GM12878 (cell line): ENCODE data around the gene ARMC8. TPM values are rescaled to one million over a fixed set of nuclear protein-coding genes. Genes with fewer than 3 reads are reported as not detected.

Experiments used
- ATAC-seq: fragments of 200-7000 bp; cut with Tn5 transposase; 3 replicates; pipeline ENCODE4 v1.9.1; 2020; ENCODE audit warnings: mild to moderate bottlenecking, moderate library complexity
- BruUV-seq: library from RNA; stranded (reverse); fragments of 400-500 nt; replicated peaks from 2 replicates; lab custom pipeline; 2021; lab: Mats Ljungman, UMichigan
- CTCF ChIA-PET: fragments of 300-600 bp; sonication (Branson Sonifier 250); formaldehyde crosslinking; extraction: SDS; loops from one replicate; lab custom pipeline; 2021; ENCODE audit warnings: inconsistent platforms; lab: Yijun Ruan, JAX
- POLR2A ChIA-PET: fragments of 350-600 bp; formaldehyde crosslinking; extraction: SDS; loops from one replicate; lab custom pipeline; 2021; ENCODE audit warnings: inconsistent platforms; lab: Charles Lee
- RAD21 ChIA-PET: fragments of 300-600 bp; sonication (Branson Sonifier 250); formaldehyde crosslinking; loops from one replicate; lab custom pipeline; 2023; ENCODE audit warnings: antibody characterized with exemption; ENCODE audit not compliant: unreplicated experiment; lab: Charles Lee
- SMC1A ChIA-PET: fragments of 300-600 bp; sonication (Branson Sonifier 250); formaldehyde crosslinking; loops from one replicate; lab custom pipeline; 2023; ENCODE audit not compliant: unreplicated experiment, uncharacterized antibody; lab: Charles Lee
- DNase-seq: peaks from one replicate; pipeline ENCODE4 v3.0.0-alpha.2; 2011; ENCODE audit warnings: low read depth, low spot score
- FAIRE-seq: peaks from 3 replicates; lab custom pipeline; 2011; peaks lifted over from hg19 to GRCh38; lab: Jason Lieb, UNC
- H2AFZ ChIP-seq: 2 replicates; pipeline ENCODE4 v1.6.0; 2011; ENCODE audit warnings: low read depth, low read length, control low read depth; ENCODE audit not compliant: control insufficient read depth
- H3K27ac ChIP-seq: 2 replicates; pipeline ENCODE4 v1.5.1; 2011; ENCODE audit warnings: control low read depth; ENCODE audit not compliant: control insufficient read depth, insufficient read depth
- H3K27me3 ChIP-seq, 2 experiments: replicated peaks in 1 of 2; 2 replicates each; pipeline versions ENCODE4 v1.6.0 to v1.6.1; 2011; ENCODE audit warnings: low read length in 1 of 2; ENCODE audit not compliant: control insufficient read depth in 2 of 2, insufficient read depth in 2 of 2
- H3K36me3 ChIP-seq, 2 experiments: 2 replicates each; pipeline ENCODE4 v1.5.1; 2011; ENCODE audit warnings: low read length in 1 of 2; ENCODE audit not compliant: control insufficient read depth in 2 of 2, insufficient read depth in 2 of 2
- H3K4me1 ChIP-seq: 2 replicates; pipeline ENCODE4 v1.6.1; 2011; ENCODE audit warnings: mild to moderate bottlenecking, low read length, moderate library complexity, mixed read lengths; ENCODE audit not compliant: control insufficient read depth, insufficient read depth
- H3K4me2 ChIP-seq: 2 replicates; pipeline ENCODE4 v1.6.0; 2011; ENCODE audit warnings: control low read depth; ENCODE audit not compliant: control insufficient read depth, insufficient read depth
- H3K4me3 ChIP-seq: fragments of 200-600 bp; sonication (generic); 2 replicates; pipeline ENCODE4 v1.5.1; 2016
- H3K79me2 ChIP-seq: 2 replicates; pipeline ENCODE4 v1.6.0; 2011; ENCODE audit warnings: low read length; ENCODE audit not compliant: control insufficient read depth, insufficient read depth
- H3K9ac ChIP-seq: 2 replicates; pipeline ENCODE4 v1.8.0; 2011; ENCODE audit warnings: low read length, control low read depth, mixed read lengths; ENCODE audit not compliant: control insufficient read depth, insufficient read depth
- H3K9me3 ChIP-seq: replicated peaks from 3 replicates; pipeline ENCODE4 v1.5.1; 2011; ENCODE audit warnings: mild to moderate bottlenecking, low read length; ENCODE audit not compliant: control insufficient read depth, insufficient read depth
- H4K20me1 ChIP-seq: 2 replicates; pipeline ENCODE4 v1.6.0; 2011; ENCODE audit not compliant: control insufficient read depth, insufficient read depth
- DPF2 ChIP-seq: fragments of 450-650 bp; IDR thresholded peaks from 2 replicates; pipeline ENCODE4 v1.6.1; 2017; ENCODE audit warnings: mild to moderate bottlenecking
- HDGF ChIP-seq: fragments of 450-650 bp; IDR thresholded peaks from 2 replicates; pipeline ENCODE4 v1.6.1; 2016; ENCODE audit warnings: antibody characterized with exemption
- TAF1 ChIP-seq: IDR thresholded peaks from 2 replicates; pipeline ENCODE4 v1.6.1; 2011; ENCODE audit warnings: mild to moderate bottlenecking, low read depth, low read length, borderline replicate concordance
- ZNF384 ChIP-seq: IDR thresholded peaks from 2 replicates; pipeline ENCODE4 v1.6.1; 2012; ENCODE audit warnings: low read depth, mild to moderate bottlenecking, low read length, improper control_type of control experiment, borderline replicate concordance
- WGBS: methylation state at CpG from one replicate; pipeline ENCODE4 v1.1.6; 2016; ENCODE audit warnings: low lambda C conversion rate; ENCODE audit not compliant: insufficient replicate concordance, insufficient coverage; ENCODE audit errors: missing lambda C conversion rate; 5-methylcytosine and 5-hydroxymethylcytosine counted together
- in situ Hi-C: fragments of 300-500 bp; cut with MboI; formaldehyde crosslinking; loops from 9 replicates; pipeline ENCODE4 v1.14.3; 2018; ENCODE audit warnings: mixed read lengths
- intact Hi-C: fragments of 100-400 bp; cut with micrococcal nuclease; formaldehyde crosslinking; loops from one replicate; pipeline ENCODE4 v1.14.2; 2022; ENCODE audit not compliant: unreplicated experiment
- polyA plus RNA-seq, 11 experiments: library from polyadenylated mRNA; depleted of rRNA in 4 of 11; unstranded in 6 of 11; stranded (reverse) in 5 of 11; fragments of >200 nt; fragmentation: Nextera tagmentation in 4 of 11; fragmentation: Illumina TruSeq in 1 of 11; extraction: Ambion mirVana in 4 of 11; extraction: Trizol in 1 of 11; gene quantifications; 1 replicate in 1 of 11; 2 replicates in 10 of 11; pipeline versions ENCODE4 v1.2.1 to v1.2.3, GENCODE V29; 2011 to 2016; ENCODE audit warnings: inconsistent platforms in 2 of 11, missing spikeins in 2 of 11, low read depth in 1 of 11
- total RNA-seq, 4 experiments: library from RNA; depleted of rRNA in 3 of 4; stranded (reverse); fragments of >200 nt in 3 of 4; fragmentation: Illumina TruSeq in 1 of 4; extraction: Trizol in 1 of 4; gene quantifications; 2 replicates each; pipeline versions ENCODE4 v1.2.1 to v1.2.3, GENCODE V29; 2013 to 2021
- TF ChIP-seq, protein P1 (sequence below): fragments of 450-650 bp; conservative IDR thresholded peaks from 2 replicates; pipeline ENCODE4 v1.6.1; 2017; ENCODE audit warnings: mild to moderate bottlenecking, moderate library complexity

The ARMC8 gene
- total and polyA plus RNA-seq, 10 of the 15 experiments (the other 5 are each of a cell fraction or from before 2014, with no cell fraction given): 29.8 to 93.4 (median 45.3) TPM

DNA sequence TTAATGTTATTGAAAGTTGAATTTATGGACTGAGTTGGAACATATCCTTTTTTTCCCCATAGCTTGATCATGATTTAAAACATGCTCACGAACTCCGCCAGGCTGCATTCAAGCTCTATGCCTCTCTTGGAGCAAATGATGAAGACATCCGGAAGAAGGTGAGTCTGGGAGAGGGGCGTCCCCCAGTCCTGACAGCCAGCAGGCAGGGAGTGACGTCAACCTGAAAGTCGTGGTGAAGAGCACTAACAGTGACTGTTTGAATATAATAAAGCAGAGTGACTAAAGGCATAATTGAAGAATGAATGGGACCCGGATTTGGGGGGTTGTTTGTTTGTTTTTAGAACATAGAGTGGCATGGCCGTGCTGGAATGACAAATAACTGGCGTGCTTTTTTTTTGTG is 57.9 kb downstream of the ARMC8 start:
- ChIA-PET POLR2A (no interaction called here), CTCF (interaction anchor here (1.1 kb wide), 1 partner anchor 349 kb away, joined by 3 read pairs; no protein-coding TSS in a partner anchor), SMC1A (interaction anchor here (1.8 kb wide), 1 partner anchor 9 kb away, joined by 4 read pairs; no protein-coding TSS in a partner anchor), RAD21 (no interaction called here)
- 94% methylated on average over 9 of the region's 9 CpGs for WGBS
- DNase-seq (no peak), ATAC-seq (no peak), FAIRE-seq (no peak)
- Histone ChIP-seq H3K36me3 (peaks cover 0 to 8% of the 10 kb centered on the region in 2 experiments; a peak in 1 of 4 replicates), H2AFZ (no peak overlapping the region), H3K27ac (no peak overlapping the region), H3K9me3 (no peaks in the 10 kb centered on the region), H4K20me1 (no peaks in the 10 kb centered on the region), H3K4me3 (no peak overlapping the region), H3K4me2 (no peak overlapping the region), H3K9ac (no peak overlapping the region), H3K27me3 (no peaks in the 10 kb centered on the region), H3K4me1 (no peaks in the 10 kb centered on the region), H3K79me2 (no peaks in the 10 kb centered on the region)
- intact Hi-C loops (no loop called here), in situ Hi-C loops (no loop called here)
- BruUV-seq: no TSS peak
- TF ChIP-seq ZNF384: no peak

DNA sequence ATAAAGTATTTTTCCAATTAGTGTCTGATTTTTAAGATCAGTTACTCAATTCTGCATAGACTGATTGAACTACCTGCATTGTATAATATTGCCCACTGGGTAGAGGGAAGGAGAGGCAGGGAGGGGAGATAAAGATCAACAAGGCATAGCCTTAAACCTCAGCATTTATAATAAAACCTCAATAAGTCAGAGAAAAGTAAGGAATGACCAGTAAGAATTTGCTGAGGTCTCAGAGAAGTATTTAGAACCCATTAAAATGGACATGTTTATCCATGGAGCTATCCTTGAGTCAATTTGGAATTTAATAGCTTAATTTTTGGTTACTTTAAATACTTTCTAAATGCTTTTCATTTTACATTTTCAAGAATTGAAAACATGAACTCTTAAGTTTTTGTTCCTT is 62.5 kb downstream of the ARMC8 start:
- no peak for FAIRE-seq
- TF ChIP-seq TAF1 (no peak), HDGF (no peak), DPF2 (no peak)
- TF ChIP-seq, protein P1, sequence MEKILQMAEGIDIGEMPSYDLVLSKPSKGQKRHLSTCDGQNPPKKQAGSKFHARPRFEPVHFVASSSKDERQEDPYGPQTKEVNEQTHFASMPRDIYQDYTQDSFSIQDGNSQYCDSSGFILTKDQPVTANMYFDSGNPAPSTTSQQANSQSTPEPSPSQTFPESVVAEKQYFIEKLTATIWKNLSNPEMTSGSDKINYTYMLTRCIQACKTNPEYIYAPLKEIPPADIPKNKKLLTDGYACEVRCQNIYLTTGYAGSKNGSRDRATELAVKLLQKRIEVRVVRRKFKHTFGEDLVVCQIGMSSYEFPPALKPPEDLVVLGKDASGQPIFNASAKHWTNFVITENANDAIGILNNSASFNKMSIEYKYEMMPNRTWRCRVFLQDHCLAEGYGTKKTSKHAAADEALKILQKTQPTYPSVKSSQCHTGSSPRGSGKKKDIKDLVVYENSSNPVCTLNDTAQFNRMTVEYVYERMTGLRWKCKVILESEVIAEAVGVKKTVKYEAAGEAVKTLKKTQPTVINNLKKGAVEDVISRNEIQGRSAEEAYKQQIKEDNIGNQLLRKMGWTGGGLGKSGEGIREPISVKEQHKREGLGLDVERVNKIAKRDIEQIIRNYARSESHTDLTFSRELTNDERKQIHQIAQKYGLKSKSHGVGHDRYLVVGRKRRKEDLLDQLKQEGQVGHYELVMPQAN: no peak
- Histone ChIP-seq H3K27ac (no peak overlapping the region), H3K4me2 (no peak overlapping the region), H2AFZ (no peak overlapping the region), H3K9ac (no peak overlapping the region), H4K20me1 (no peaks in the 10 kb centered on the region), H3K4me1 (no peaks in the 10 kb centered on the region), H3K36me3 (peaks cover 0 to 5% of the 10 kb centered on the region in 2 experiments; a peak in 1 of 4 replicates), H3K4me3 (no peak overlapping the region), H3K27me3 (no peaks in the 10 kb centered on the region), H3K79me2 (no peaks in the 10 kb centered on the region), H3K9me3 (no peaks in the 10 kb centered on the region)
- DNase-seq: no peak
- intact Hi-C loops: no loop called here
- ChIA-PET CTCF (interaction anchor here (0.7 kb wide), 1 partner anchor 8 kb away, joined by 3 read pairs; no protein-coding TSS in a partner anchor), RAD21 (no interaction called here), SMC1A (no interaction called here), POLR2A (no interaction called here)
- in situ Hi-C loops: no loop called here
- BruUV-seq: no TSS peak
- no peak for ATAC-seq
